NOMO-1 (cell line): ENCODE data around the gene PNPLA6.
A peak's percentile ranks its signal among the peaks of the same experiment; 100 is the strongest.

ENCODE experiments used
- DNase-seq, 2 experiments: peaks; one replicate each; lab custom pipeline; 2025; ENCODE audit not compliant: unreplicated experiment in 2 of 2; lab: John Stamatoyannopoulos, UW

The PNPLA6 gene

DNA sequence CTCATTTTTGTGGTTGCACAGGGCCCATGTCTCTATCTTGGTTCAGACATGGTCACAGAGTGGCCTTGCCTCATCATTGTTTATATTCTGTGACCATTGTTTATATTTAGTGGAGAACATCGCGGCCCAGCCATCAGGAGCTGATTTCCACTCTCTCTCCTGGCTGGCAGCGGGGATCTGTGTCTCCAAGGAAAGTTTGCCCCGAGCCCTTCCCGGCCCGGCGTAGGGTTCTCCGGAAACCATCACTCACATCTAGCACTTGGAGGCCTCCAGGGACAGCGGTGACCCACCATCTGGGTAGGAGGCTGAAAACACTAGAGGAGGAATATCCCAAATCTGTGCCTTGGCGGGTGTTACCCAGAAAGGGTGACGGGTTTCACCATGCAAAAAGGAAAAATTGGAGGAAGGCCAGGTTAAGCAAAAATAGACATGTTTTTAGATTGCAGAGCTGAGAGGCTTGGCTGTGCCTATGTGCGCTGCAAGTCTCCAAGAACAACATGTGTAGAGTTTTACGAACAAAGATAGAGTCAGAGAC lies 20.3 kb upstream of the PNPLA6 start:
- no peak for DNase-seq

DNA sequence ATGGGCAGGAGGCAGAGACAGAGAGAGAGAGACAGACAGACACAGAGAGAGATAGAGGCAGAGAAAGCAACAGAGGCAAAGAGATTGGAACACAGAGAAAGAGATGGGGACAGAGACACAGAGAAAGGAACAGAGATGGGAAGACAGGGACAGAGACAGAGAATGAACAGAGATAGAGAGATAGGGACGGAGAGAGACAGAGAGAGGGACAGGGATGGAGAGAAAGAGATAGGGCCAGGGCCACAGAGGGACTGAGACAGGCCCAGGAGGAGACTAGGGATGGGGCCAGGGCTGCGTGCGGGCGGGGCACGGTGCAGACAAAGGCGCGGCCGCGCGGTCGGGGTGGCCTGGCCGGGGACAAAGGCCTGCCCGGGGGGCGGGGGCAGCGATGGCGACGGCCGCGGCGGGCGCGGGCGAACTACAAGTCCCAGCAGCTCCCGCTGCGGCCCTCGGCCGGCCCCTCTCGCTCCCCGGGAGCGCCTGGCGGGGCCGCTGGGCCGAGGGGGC lies 19.8 kb upstream of the PNPLA6 start, which contains the start of gene ZNF358:
TSS of gene ZNF358 (plus strand) at position 459 of the 507 bp plus-strand sequence. CDS start 3,140 bp downstream, outside the sequence.
- DNase-seq, result peak; percentile 36 to 64

DNA sequence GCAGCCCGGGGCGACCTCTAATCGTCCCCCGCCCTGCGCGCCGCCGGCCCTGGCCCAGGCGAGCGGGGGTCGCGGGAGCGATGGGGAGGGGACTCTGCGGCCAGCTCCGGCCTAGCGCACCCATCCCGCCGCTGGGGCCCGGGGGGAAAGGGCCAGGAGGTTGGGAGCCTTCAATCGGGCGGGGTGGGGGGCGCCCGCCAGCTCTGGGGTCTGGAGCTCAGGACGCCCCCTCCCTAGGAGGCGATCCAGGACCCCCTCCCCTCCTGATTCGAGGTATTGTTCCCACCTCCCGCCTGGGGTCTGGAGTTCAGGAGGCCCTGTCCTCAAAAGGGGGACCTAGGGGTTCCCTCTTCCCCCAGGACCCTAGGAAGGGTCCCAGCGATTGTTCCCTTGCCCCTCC lies 19.2 kb upstream of the PNPLA6 start:
- no peak for DNase-seq

- no peak for DNase-seq
These were observed 18.6 kb upstream of the PNPLA6 start for GRCh38 chr19:7516878-7517277.

DNA sequence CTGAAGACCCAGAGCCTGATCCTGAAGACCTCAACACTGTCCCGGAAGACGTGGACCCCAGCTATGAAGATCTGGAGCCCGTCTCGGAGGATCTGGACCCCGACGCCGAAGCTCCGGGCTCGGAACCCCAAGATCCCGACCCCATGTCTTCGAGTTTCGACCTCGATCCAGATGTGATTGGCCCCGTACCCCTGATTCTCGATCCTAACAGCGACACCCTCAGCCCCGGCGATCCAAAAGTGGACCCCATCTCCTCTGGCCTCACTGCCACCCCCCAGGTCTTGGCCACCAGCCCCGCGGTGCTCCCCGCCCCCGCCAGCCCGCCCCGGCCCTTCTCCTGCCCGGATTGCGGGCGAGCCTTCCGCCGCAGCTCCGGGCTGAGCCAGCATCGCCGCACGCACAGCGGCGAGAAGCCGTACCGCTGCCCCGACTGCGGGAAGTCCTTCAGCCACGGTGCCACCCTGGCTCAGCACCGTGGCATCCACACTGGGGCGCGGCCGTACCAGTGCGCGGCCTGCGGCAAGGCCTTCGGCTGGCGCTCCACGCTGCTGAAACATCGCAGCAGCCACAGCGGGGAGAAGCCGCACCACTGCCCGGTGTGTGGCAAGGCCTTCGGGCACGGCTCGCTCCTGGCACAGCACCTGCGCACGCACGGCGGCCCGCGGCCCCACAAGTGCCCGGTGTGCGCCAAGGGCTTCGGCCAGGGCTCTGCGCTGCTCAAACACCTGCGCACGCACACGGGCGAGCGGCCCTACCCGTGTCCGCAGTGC lies 16.0 kb upstream of the PNPLA6 start:
- no peak for DNase-seq

- no peak for DNase-seq
These were observed 15.1 kb upstream of the PNPLA6 start for GRCh38 chr19:7520131-7521051.

- no peak for DNase-seq
These were observed 13.9 kb upstream of the PNPLA6 start for GRCh38 chr19:7521551-7522071.

GRCh38 chr19:7522072-7522922 lies 13.2 kb upstream of the PNPLA6 start, which contains the start of gene MCOLN1:
TSS of gene MCOLN1 (plus strand) at chr19:7522624. CDS start at chr19:7522751, 127 bp downstream.
- peak; percentile 97 for DNase-seq

GRCh38 chr19:7522923-7523667 lies 12.4 kb upstream of the PNPLA6 start:
- DNase-seq, result no peak

DNA sequence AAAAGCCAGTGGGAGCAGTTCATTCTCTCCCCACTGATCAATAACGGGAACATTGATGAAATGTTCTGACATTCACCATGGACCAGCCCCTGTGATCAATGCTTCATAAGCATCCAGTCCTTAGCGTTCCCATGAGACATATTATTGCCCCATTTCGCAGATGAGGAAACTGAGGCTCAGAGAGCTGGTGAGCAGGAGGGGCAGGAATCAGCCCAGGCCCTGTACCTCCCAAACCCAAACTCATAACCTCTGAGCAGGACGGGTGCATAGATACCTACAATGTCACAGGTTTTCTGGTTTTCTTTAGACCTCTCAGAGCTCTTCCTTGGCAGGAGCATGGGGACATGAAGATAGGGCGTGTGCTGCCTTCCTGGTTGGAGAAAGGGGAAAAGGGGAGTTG lies 11.0 kb upstream of the PNPLA6 start:
- DNase-seq, result no peak

- no peak for DNase-seq
These were observed 10.4 kb upstream of the PNPLA6 start for GRCh38 chr19:7524992-7525739.

DNA sequence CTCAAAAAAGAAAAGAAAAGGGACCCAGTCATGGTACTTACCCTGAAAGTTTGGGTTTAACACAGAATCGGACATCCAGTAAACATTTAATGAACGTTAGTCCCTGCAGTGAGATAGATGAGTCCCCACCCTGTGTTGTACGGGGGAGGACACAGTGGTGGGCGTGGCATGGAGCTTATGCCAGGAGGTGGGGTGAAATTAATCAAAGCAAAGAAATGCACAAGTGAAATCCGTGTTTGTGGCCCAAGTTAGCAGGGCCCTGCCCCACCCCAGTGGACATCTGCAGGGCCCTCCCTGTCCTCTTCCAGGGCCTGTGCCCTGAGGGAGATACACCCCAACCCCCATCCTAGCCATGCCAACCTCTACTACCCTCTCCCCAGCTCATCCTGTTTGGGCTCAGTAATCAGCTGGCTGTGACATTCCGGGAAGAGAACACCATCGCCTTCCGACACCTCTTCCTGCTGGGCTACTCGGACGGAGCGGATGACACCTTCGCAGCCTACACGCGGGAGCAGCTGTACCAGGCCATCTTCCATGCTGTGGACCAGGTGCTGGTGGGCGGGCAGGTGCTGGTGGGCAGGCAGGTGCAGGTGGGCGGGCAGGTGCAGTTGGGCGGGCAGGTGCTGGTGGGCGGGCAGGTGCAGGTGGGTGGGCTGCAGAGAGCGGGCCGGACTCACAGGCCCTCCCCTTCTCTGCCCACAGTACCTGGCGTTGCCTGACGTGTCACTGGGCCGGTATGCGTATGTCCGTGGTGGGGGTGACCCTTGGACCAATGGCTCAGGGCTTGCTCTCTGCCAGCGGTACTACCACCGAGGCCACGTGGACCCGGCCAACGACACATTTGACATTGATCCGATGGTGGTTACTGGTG lies 9.2 kb upstream of the PNPLA6 start:
- DNase-seq, result no peak

DNA sequence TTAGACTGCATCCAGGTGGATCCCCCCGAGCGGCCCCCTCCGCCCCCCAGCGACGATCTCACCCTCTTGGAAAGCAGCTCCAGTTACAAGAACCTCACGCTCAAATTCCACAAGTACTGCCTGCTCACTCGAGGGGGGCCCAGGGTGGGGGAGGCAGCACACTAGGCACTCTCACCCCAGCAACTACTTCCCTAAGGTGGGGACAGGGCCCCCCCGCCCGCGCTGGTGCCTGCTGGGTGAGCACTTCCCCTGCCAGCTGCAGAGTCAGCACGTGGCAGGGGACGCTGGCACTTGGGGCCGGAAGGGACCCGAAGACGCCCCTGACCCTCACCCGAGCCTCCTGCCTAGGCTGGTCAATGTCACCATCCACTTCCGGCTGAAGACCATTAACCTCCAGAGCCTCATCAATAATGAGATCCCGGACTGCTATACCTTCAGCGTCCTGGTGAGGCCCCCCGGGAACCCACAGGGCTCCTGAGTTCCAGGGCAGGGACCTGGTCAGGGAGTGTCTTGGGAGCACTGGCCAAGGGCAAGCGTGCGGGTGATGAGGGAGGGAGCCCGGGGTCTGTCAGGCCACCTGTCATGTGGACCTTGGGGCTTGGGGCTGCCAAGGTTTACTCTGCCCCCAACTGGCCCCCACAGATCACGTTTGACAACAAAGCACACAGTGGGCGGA lies 7.9 kb upstream of the PNPLA6 start:
- DNase-seq, result no peak

- DNase-seq, result no peak
These were observed 7.4 kb upstream of the PNPLA6 start for GRCh38 chr19:7528192-7528519.

DNA sequence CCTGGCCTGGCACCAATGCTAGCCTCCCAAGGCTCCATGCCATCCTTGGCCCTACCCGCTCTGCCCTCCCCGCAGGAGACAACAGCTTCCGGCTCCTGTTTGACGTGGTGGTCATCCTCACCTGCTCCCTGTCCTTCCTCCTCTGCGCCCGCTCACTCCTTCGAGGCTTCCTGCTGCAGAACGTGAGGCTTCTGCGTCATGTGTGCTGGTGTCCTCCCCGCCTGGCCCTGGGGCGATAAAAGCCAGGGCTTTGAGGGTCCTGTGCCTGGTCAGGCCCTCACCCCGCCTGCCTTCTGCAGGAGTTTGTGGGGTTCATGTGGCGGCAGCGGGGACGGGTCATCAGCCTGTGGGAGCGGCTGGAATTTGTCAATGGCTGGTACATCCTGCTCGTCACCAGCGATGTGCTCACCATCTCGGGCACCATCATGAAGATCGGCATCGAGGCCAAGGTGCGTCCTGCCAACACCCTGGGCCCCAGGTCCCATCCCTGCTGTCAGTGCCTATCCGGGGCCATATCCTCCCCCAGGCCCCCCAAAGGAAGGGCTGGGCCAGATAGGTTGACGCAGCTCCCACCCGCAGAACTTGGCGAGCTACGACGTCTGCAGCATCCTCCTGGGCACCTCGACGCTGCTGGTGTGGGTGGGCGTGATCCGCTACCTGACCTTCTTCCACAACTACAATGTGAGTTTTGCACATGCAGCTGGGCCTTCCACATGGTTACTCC lies 6.8 kb upstream of the PNPLA6 start:
- no peak for DNase-seq

DNA sequence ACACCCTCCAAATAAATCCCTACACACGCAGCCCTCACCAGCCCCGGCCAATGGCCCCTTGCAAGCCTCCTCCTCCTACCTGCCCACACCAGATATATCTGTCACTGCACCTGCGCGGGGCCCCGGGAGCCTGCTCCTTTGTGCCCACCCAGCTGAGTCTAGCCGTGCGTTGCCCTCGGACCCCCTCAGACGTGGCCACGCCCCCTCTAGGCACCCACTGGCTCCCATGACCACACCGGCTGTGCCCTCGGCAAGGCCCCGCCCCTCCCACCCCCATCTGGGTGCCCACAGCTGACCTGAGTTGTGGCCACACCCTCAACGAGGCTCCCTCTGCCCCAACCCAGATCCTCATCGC lies 6.3 kb upstream of the PNPLA6 start:
- DNase-seq, result no peak
